Bronchial epithelial cell (primary cell): Measurements from ENCODE around the gene IQSEC1. TPM values are rescaled to one million over a fixed set of nuclear protein-coding genes. Genes with fewer than 3 reads are reported as not detected.
A peak's percentile ranks its signal among the peaks of the same experiment; 100 is the strongest.

ENCODE experiments used
- DNase-seq: peaks from one replicate; pipeline ENCODE4 v3.0.0-alpha.2; 2010; ENCODE audit warnings: low read depth
- FAIRE-seq: peaks from 2 replicates; lab custom pipeline; 2011; peaks lifted over from hg19 to GRCh38; lab: Jason Lieb, UNC
- H3K27me3 ChIP-seq: 2 replicates; pipeline ENCODE4 v1.5.1; 2011; ENCODE audit warnings: low read length; ENCODE audit not compliant: control insufficient read depth, insufficient read depth
- H3K36me3 ChIP-seq: 2 replicates; pipeline ENCODE4 v1.5.1; 2011; ENCODE audit warnings: low read length; ENCODE audit not compliant: control insufficient read depth, insufficient read depth
- H3K4me3 ChIP-seq: 2 replicates; pipeline ENCODE4 v1.5.1; 2011; ENCODE audit warnings: mild to moderate bottlenecking, low read depth, low read length, control low read depth
- CTCF ChIP-seq: IDR thresholded peaks from 2 replicates; pipeline ENCODE4 v1.5.1; 2011; ENCODE audit warnings: mild to moderate bottlenecking, moderate library complexity, low read length, control low read depth, inconsistent platforms; ENCODE audit not compliant: insufficient read depth, severe bottlenecking
- total RNA-seq: library from RNA; depleted of rRNA; stranded (reverse); fragments of >200 nt; gene quantifications from 2 replicates; pipeline ENCODE4 v1.2.1, GENCODE V29; 2014

Gene IQSEC1
- total RNA-seq, 1 donor from 2014 or later: 6.6 TPM

GRCh38 chr3:12957339-12957738 is 115.9 kb downstream of the IQSEC1 start:
- Histone ChIP-seq H3K4me3 (no peak overlapping the region), H3K36me3 (no peaks in the 10 kb centered on the region), H3K27me3 (no peaks in the 10 kb centered on the region)
- no peak for TF ChIP-seq CTCF
- FAIRE-seq (no peak), DNase-seq (no peak)

- Histone ChIP-seq H3K27me3 (no peaks in the 10 kb centered on the region), H3K4me3 (no peak overlapping the region), H3K36me3 (no peaks in the 10 kb centered on the region)
- no peak for DNase-seq
- TF ChIP-seq CTCF: no peak
- FAIRE-seq: no peak
These were observed 116.9 kb downstream of the IQSEC1 start for GRCh38 chr3:12956316-12956660.

- TF ChIP-seq CTCF: no peak
- DNase-seq (no peak), FAIRE-seq (no peak)
- Histone ChIP-seq H3K27me3 (no peaks in the 10 kb centered on the region), H3K36me3 (no peaks in the 10 kb centered on the region), H3K4me3 (no peak overlapping the region)
These were observed 117.4 kb downstream of the IQSEC1 start for GRCh38 chr3:12955651-12956315.

- H3K27me3 ChIP-seq: no peaks in the 10 kb centered on the region
- no peak overlapping the region for H3K4me3 ChIP-seq
- TF ChIP-seq CTCF: peak; percentile 8
- H3K36me3 ChIP-seq: no peaks in the 10 kb centered on the region
- no peak for FAIRE-seq
- DNase-seq: peak; percentile 41
These were observed 118.2 kb downstream of the IQSEC1 start for GRCh38 chr3:12954891-12955650.

GRCh38 chr3:12954180-12954579 is 119.0 kb downstream of the IQSEC1 start:
- H3K36me3 ChIP-seq: no peaks in the 10 kb centered on the region
- TF ChIP-seq CTCF: no peak
- DNase-seq (no peak), FAIRE-seq (no peak)
- H3K27me3 ChIP-seq: no peaks in the 10 kb centered on the region
- no peak overlapping the region for H3K4me3 ChIP-seq
